Ramos (cell line): ENCODE data around the gene MEGF8.

Experiments used
- in situ Hi-C: fragments of 300-500 bp; cut with MboI; formaldehyde crosslinking; loops from one replicate; pipeline ENCODE4 v1.14.3; 2022; ENCODE audit warnings: low sequenced_read_pairs; ENCODE audit not compliant: unreplicated experiment

Gene MEGF8

GRCh38 chr19:42325308-42325895, at the start of gene MEGF8:
Gene MEGF8 (plus strand): TSS chr19:42325635. CDS start chr19:42326244, 609 bp downstream.
- in situ Hi-C loops, result no loop called here

DNA sequence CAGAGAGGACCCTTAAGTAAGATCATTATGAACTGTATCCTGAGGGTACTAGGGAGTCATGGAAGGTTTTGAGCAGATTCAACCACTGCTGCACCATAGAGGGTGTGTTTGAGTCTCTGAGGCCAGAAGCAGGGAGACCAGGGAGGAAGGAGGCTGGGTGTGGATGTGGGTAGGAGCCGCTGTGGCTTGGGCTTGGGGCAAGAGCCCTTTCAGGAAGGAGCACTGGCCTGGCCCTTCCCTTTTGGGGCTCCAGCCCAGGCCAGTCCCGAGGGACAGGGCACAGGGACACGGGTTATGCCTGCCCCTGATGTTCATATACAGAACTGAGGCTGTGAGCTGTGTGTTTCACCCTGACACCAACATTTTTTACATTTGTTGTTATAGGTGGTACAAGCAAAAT, 49.2 kb upstream of the MEGF8 start:
- in situ Hi-C loops, result no loop called here

- in situ Hi-C loops, result no loop called here
Observed at GRCh38 chr19:42276821-42277220, 48.6 kb upstream of the MEGF8 start.

DNA sequence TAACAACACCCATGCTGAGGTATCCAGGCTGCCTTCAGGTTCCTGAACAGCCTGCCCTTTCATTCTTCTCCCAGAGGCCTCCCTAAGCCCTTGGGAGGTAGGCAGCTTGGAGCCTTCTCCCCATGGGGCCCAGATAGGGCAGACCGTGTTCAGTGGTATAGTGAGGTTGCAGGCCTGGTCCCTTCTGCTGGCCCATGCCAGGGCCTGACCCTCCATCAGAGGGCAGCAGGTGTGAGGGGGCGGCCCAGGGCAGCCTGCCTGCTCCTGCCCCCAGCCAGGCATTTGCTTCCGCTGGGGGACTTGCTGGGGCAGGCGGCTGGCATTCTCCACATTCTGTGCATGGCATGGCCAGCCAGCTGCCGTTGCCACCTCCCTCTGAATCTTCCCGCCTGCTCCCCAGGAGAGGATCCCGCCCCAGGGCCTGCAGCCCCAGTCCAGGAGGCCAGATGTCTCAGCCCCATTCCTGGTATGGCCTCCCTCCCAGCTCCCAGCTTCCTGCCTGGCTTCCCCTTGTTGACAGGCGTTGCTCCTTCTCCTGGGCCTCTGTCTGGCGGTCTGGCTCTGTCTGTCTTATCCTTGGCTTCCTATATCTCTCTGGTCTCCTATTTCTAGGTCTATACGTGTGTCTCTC, 47.5 kb upstream of the MEGF8 start:
- in situ Hi-C loops, result no loop called here

- in situ Hi-C loops, result no loop called here
Observed at GRCh38 chr19:42278452-42279154, 46.8 kb upstream of the MEGF8 start.

DNA sequence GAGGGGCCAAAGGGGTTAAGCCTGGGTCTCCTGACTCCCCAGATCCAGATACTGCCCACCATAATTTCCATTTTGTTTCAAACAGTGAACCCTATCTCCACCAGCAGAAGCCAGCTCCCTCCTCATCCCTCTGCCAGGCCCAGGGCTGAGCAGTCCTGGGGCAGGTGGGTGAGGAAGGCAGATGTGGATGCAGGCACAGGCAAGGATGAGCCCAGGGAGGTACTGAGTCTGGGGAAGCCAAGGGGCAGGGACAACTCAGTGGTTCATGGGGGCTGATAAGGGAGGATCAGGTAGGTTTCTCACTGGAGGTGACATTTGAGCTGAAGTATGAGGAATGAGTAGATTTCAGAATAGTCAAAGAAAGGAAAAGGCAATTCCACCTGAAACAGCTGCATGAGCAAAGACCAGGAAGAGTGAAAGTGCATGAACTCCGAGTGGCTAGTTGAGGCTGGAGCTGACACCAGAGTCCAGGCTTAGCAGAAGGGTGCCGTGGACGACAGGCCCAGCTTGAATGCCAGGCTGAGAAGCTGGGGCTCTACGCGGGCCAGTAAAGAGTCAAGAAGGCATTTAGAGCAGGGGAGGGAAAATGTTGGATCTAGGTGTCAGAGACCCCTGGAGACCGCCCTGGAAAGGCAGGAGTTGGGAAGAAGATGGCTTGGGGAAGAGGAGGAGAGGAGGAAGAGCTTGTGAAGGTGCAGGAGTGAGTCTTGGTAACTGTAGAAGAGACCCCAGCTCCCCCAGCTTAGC, 46.1 kb upstream of the MEGF8 start:
- in situ Hi-C loops, result no loop called here

DNA sequence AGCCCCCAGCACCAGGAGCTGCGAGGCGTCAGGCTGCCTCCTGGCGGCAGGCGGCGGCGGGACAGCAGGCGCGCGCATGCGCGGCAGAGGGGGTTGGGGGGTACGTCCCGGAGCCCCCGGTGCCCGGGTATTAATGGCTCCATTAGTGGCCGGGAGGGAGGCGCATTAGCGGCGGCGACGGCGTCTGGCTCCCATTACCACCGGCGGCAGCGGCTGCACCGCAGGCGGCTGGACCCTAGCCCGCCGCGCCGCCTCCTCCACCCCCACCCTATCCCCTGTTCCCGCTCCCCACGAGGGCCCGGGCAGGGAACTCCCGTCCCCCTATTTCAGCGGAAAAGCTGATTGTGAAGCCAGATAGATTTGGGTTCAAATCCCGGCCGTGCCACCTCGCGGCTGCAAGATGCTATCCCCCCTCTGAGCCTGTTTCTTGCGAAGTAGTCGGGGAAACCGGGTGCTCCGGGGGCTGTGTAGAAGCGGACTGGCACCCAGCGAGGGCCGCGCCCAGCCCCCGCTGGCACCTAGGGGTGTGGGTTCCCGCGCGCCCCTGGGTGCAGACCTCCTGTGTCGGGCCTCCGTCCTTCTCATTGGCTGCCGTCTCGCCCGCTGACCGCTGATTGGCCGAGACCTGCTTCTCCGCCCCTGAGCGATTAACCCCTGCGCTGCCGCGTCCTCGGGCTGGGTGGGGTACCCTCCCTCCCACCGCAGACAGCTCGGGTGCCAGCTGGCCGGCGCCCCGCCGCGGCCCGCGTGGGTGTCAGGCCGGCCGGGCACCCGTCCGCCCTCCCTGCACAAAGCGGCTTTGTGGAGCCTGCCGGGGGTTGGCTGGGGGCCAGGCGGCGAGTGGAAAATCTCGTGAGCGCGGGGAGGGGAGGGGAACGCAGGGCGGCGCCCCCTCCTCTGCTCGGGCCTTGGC, 45.3 kb upstream of the MEGF8 start:
- in situ Hi-C loops, result no loop called here

DNA sequence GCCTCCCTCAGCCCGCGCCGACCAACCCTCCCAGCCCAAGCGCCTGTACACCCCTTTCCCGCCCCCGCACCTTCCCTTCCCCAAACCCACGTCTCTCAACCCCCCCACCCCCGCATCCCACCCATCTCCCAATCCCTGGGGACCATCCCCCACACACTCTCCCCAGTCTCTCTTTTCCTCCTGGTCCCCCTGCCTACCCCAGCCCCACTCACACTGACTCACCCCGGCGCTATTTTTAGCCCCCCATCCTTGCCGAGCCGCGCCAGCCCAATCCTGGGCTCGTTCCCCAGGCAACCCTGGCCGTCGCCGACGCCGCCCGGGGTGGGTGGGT, 44.7 kb upstream of the MEGF8 start:
- in situ Hi-C loops, result no loop called here

- in situ Hi-C loops, result no loop called here
Observed at GRCh38 chr19:42281146-42281826, 44.1 kb upstream of the MEGF8 start.

- in situ Hi-C loops, result no loop called here
Observed at GRCh38 chr19:42281827-42282762, 43.3 kb upstream of the MEGF8 start.

GRCh38 chr19:42282819-42283187, 42.6 kb upstream of the MEGF8 start:
- in situ Hi-C loops, result no loop called here

DNA sequence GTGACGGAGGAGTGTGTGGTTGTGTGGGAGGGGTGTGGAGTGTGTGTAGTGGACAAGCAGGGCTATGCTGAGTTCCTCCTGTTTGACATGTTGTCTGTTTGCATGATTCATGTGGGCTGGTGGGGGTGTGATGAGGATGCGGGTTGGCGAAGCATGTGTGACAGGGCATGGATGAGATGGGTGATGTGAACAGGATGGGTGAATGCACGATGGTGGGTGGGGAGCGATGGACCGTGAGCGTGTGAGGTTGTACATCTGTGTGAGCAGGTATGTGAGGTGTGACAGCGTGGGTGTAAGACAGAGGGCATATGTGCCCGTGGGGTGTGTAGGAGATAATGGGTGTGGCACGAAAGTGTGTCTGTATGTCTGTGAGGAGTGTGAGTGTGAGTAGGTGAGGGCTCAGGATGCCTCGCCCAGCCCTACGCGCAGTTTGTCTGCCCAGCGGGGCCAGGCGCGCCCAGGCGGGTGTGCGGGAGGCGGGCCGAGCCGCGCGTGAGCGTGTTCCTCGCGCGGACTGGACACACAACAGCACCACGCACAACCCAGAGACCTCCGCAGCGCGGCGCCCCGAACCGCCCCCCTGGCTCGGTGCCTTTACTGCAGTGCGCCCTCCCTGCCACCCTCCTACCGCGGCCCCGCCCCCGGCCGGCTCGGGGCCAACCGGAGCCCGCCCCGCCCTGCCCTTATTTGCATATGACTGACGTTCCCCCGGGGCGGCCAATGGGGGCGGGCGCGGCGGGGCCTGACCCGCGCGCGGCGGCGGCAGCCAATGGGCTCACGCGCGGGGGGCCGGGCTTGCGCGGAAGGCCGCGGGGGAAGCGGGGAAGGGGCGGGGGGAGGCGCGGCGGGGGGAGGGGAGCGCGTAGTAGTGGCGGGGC, 42.0 kb upstream of the MEGF8 start:
- in situ Hi-C loops, result no loop called here

DNA sequence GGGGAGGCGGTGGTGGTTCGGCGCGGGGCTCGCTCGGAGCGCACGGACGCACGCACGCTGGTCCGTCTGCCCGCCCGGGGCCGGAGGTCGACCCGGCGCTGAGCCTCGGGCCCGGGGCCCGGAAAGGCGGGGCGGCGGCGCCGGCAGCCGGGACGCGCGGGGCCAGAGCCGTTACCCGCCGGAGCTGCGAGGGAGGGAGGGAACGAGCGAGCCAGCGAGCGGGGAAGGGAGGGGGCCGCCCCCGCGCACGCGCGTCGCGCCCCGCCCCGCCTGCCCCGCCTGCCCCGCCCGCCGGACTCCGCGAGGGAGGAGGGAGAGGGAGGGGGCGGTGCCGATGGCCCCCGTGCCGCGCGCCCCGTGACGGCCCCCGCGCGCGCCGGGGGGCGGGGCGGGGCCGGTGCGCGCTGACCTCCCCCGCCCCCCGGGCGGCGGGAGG, 41.4 kb upstream of the MEGF8 start:
- in situ Hi-C loops, result no loop called here

DNA sequence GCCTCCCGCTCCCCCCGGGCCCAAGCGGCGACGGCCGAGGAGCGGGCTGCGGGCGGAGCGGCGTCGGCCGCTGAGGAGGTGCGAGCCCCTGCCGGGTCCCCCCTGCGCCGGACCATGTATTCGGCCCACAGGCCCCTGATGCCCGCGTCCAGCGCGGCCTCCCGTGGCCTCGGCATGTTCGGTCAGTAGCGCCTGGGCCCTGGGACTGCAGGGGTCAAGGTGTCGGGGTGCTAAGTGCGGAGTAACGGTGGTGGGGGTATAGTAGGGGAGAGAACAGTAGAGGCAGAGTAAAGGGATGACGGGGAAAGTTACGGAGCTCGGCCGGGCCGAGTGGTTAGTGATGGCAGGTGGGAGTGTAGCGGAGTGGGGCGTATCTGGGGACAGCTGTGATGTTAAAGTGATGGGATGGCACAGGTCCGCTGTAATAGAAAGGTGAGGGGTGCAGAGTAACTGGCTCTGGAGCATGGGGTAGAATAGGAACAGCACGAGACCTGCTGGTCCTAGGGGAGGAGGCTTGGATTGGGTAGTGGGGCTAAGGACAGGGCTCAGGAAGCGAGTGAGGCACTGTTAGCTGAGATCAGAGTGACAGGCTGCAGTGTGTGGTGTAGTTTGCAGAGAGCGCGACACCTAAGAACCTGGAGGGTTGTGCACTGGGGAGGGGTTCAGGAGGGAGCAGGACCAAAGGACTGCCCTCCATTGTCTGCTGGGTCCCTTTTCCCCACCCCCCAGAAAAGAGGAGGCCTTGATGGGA, 40.7 kb upstream of the MEGF8 start:
- in situ Hi-C loops, result loop anchor here (5.0 kb wide), 1 partner anchor 177 kb away; no protein-coding TSS in a partner anchor

GRCh38 chr19:42285541-42285941, 39.9 kb upstream of the MEGF8 start:
- in situ Hi-C loops, result loop anchor here (5.0 kb wide), 1 partner anchor 178 kb away; no protein-coding TSS in a partner anchor

GRCh38 chr19:42285988-42286348, 39.5 kb upstream of the MEGF8 start:
- in situ Hi-C loops, result loop anchor here (5.0 kb wide), 1 partner anchor 179 kb away; no protein-coding TSS in a partner anchor
